AG09309 (cell line): ENCODE data around the gene SBNO2.

Source experiments
- DNase-seq: peaks from one replicate; pipeline ENCODE4 v3.0.0-alpha.2; 2010; ENCODE audit warnings: low read depth
- H3K4me3 ChIP-seq: 2 replicates; pipeline ENCODE4 v1.5.1; 2011; ENCODE audit warnings: mild to moderate bottlenecking, low read depth, low read length, moderate library complexity; ENCODE audit not compliant: control insufficient read depth
- TF ChIP-seq, protein P1 (sequence below): IDR thresholded peaks from 2 replicates; pipeline ENCODE4 v1.5.1; 2011; ENCODE audit warnings: mild to moderate bottlenecking, low read depth, low read length, inconsistent platforms; ENCODE audit not compliant: insufficient read depth, control insufficient read depth; ENCODE audit errors: missing control alignments

The SBNO2 gene

DNA sequence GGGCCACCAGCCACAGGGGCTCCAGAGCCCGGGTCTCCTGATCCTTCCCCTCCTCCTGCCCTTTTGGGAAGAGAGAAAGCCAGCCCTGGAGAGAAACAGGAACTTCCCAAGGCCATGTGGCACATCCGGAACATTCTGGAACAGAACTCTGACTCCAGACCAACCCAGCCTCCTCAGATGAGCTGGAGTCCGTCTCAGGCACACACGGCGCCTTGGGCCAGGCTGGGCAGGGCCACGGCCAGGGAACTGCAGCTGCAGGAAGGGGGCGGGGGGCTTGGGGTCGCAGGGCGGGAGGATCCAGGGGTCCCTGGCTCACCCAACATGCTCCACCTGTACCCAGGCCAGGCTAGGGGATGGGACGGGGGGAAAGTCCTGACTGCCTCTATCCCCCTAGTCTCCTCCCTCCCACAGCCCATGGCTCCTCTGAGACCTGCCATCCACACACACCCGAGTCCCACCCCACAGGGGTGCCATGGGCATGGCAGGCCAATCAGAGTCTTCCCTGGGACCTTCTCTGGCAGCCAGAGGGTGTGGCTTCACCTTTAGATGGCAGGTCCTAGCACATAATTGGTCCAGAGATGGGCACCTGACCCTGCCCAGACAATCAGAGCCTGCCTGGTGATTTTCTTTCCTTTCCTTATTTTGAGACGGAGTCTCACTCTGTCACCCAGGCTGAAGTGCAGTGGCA, 22.9 kb downstream of the SBNO2 start:
- TF ChIP-seq, protein P1, sequence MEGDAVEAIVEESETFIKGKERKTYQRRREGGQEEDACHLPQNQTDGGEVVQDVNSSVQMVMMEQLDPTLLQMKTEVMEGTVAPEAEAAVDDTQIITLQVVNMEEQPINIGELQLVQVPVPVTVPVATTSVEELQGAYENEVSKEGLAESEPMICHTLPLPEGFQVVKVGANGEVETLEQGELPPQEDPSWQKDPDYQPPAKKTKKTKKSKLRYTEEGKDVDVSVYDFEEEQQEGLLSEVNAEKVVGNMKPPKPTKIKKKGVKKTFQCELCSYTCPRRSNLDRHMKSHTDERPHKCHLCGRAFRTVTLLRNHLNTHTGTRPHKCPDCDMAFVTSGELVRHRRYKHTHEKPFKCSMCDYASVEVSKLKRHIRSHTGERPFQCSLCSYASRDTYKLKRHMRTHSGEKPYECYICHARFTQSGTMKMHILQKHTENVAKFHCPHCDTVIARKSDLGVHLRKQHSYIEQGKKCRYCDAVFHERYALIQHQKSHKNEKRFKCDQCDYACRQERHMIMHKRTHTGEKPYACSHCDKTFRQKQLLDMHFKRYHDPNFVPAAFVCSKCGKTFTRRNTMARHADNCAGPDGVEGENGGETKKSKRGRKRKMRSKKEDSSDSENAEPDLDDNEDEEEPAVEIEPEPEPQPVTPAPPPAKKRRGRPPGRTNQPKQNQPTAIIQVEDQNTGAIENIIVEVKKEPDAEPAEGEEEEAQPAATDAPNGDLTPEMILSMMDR: no peak
- DNase-seq: no peak
- H3K4me3 ChIP-seq: no peak overlapping the region

DNA sequence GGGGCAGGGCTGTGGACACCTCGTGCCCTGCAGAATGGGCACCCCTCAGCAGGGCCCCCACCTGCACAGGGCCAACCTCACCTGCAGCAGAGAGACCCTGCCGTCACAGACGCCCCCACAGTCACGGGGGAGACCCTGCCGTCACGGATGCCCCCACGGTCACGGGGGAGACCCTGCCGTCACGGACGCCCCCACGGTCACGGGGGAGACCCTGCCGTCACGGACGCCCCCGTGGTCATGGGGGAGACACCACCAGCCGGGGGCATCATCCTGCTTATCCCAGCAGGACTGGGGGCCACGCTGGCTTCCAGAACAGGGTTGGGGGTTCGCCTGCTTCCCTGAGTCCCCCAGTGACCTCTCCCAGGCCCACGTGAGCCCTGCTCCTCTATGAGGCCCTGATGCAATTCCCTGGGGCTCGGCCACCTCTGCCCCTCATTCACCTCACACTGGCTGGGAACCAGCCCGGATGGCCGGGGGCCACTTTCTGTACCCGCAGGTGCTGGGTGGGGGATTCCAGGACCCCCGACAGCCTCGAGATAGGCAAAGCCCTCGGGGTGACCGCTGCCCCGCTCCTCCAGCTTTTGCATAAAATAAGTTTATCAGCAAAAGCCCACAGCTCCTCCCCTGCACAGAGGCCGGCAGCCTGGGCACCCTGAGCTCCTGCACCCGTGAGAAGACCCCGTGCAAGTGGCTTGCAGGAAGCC, 23.6 kb downstream of the SBNO2 start:
- TF ChIP-seq, protein P1: no peak
- no peak for DNase-seq
- H3K4me3 ChIP-seq: no peak overlapping the region

DNA sequence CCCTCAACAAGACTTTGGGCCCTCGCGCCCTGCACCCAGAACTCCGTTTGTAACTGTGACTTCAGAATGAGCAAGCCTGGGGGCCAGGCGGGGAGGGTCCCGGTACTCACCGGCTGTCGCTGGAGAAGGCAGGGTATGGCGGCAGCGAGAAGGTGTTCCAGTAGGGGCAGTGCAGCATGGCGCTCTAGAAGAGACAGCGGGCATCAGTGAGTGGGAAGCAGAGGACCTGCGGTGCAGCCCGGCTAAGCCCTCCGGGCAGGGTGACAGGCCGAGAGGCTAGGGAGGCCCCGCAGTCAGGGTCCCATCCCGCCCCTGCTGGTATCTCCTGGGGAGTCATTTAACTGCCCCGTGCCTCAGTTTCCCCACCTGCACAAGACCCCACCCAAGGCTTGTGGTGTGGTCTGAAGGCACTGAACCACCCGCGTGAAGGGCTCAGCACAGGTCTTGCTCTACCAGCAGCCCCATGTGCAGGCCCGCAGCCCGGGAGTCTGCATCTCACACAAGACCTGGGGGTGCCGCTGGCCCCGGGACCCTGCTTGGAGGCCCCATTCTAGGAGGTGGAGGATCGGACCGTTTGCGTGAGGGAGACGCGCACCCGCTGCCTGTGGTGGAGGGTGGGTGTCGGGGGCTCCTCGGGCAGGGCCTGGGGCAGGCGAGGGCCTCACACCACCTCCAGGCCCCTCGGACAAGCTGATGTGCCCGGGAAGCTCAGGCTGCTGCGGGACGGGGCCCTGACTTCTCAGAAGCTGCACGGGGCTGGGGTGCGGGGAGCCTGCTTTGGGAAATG, 24.6 kb downstream of the SBNO2 start:
- DNase-seq: no peak
- no peak overlapping the region for H3K4me3 ChIP-seq
- TF ChIP-seq, protein P1: no peak

DNA sequence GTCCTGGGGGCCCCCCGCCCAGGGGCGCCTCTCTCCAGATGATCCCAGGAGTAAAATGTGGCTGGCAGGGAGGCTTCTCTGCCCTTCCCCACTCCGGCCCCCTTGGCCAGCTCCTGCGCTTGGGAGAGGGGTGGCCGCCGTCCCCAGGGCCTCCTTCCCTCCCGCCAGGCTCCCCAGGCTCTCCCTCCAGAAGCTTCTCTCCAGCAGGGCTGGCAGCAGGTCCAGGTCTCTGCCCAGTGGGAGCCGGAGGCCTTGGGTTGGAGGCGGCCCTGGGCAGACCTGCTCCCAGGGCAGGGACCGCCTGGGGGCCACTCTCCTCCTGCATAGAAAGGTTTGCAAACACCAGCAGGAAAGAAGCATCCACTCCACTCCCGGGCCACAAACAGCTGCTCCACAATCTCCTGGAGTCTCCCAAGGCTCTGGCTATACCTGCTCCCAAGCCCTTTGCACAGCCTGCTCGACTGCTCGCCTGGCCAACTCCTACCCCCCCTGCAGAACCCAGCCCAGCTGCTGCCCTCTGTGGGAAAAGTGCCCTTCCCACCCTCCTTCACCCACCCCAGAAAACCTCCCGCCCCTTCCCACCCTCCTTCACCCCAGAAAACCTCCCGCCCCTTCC, 26.0 kb downstream of the SBNO2 start:
- no peak overlapping the region for H3K4me3 ChIP-seq
- TF ChIP-seq, protein P1: no peak
- DNase-seq: no peak

DNA sequence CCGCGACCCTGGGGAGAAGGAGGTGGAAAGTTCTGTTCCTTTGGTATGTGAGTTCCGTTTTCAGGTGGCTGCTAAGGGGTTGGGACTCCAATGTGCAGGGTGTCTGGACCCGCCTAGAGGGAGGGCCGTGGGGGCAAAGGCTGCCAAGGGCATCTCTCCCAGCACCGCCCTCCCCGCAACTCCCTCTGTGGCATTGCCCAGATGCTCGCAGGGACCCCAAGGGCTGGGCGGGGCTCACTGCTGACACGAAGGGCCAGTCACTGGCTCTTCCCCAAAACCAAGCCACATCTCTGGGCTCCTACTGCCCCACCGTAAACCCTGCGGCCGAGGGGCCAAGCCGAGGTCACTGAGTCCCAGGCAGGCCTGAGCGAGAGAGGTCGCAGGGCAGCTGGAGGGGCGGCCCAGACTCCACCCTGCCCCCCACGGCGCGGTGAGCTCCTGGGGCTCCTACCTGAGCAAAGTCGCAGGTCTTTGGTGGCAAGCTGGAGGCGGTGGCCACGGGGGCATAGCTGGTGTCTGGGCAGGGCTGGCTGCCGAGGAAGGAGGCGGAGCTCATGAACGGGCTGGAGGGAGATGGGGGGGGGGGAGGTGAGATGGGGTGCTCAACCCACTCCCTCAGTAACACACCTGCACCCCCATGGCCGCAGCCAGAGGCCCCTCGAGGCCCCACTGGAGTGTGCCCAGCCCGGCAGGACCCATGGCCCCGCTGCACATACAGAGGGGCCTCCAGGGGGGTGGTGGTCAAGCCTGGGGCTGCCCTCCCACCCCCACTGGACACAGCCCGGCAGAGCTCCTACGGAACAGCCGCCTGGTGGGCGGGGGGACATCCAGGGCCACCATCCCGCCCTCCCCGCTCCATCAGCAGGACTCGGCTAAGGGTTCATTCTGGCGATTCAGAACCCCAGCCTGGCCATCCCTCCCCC, 26.9 kb downstream of the SBNO2 start:
- H3K4me3 ChIP-seq: no peak overlapping the region
- DNase-seq: no peak
- TF ChIP-seq, protein P1: no peak

DNA sequence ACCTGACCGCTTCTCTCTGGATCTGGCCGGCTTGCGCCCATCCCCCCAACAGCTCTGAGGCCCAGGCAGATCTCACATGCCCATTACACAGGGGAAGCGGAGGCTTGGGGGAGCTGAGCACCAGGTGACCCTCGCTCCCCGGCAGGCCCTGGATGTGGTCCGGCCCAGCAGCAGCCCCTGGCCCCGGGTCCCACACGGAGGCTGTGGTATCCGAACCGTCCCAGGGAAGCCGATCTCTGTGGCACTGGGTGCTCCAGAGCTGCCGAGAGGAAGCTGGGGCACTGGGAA, 27.7 kb downstream of the SBNO2 start:
- TF ChIP-seq, protein P1: no peak
- no peak for DNase-seq
- H3K4me3 ChIP-seq: no peak overlapping the region
